Hematopoietic multipotent progenitor cell treated with erythropoietin and hydrocortisone succinate and interleukin-3 and kit ligand, for 15 days (in vitro differentiated cells): ENCODE measurements around the gene TTC28.
"Not testable (repeated sequence)": the region's sequence is repeated elsewhere in the genome, so short reads cannot be mapped to it uniquely, and the experiment has no call there.

Experiments
- DNase-seq: peaks from one replicate; pipeline ENCODE4 v3.0.0-alpha.2; 2015; ENCODE audit warnings: low spot score

TTC28 gene

GRCh38 chr22:28180804-28181731 lies 498.6 kb downstream of the TTC28 start:
- DNase-seq: no peak

- no peak for DNase-seq
Measured at GRCh38 chr22:28179392-28179791, 500.2 kb downstream of the TTC28 start.

DNA sequence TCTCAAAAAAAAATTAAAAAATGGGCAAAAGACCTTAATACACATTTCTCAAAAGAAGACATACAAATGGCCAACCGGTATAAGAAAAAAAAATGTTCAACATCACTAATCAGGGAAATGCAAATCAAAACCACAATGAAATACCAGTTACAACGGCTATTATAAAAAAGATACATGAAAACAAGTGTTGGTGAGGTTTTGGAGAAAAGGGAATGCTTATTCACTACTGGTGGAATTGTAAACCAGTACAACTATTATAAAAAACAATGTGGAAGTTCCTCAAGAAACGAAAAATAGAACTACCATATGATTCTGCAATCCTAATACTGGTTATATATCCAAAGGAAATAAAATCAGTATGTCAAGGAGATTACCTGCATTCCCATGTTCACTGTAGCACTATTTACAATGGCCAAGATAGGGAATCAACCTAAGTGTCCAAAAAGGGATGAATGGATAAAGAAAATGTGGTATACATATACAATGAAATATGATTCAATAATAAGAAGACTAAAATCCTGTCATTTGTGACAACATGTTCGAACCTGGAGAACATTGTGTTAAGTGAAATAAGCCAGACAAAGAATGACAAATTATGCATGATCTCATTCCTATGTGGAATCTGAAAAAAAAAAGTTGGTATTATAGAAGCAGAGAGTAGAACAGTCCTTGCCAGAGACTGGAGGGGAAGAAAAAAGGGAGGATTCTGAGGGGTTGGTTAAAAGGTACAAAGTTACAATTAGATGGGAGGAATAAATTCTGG lies 503.7 kb downstream of the TTC28 start:
- DNase-seq: no peak

DNA sequence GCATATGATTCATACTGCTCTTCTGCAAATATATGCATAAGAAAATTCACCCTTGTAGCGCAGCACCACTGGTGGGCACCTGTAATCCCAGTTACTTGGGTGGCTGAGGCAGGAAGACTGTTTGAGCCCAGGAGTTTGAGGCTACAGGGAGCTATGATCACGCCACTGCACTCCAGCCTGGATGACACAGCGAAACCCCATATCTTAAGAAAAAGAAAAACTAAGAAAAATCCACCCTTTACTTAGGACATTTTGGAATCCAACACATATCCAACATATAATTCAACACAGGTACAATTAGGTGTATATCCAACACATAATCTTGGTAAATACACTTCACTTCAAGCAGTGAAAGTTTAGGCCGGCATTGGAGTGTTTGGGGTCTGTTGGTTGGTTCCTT lies 505.1 kb downstream of the TTC28 start:
- no peak for DNase-seq

- DNase-seq: no peak
Measured at GRCh38 chr22:28172892-28173670, 506.6 kb downstream of the TTC28 start.

DNA sequence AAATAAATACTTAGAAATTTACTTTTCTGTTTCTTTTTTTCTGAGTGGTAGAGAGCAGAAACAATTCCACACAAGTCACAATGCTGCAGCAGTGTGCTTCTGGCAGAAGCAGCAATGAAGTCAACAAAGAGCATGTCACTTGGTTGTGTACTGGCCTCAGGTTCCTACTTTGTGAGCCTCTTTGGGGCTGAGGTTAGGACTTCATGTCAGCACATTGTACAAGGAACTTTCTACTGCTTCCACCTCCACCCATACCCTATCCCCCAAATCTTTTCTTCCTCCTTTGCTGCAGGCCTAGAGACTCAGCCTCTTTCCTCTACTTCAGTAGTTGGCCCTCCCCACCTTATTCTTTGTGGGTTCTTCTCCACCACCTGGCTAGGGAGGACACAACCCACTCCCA lies 507.9 kb downstream of the TTC28 start:
- no peak for DNase-seq

DNA sequence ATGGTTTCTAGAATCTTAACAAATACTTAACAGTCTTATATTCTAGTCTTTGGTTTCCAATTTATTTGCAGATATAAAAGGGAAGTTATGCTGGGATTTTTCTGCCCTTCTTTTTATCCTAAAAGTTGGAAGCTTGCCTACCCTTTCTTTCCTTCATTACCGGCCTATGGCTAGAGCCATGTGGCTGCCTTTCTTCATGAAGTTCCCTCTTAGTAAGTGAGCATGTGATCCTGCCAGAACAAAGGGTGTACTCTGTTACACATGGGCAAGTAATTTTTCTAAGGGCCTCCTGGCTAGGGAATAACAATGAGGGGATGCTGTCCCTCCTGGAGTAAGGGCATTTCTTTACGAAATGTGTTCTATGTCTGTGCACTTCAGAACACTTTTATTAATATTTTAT lies 508.5 kb downstream of the TTC28 start:
- no peak for DNase-seq

GRCh38 chr22:28169314-28169713 lies 510.3 kb downstream of the TTC28 start:
- DNase-seq: not testable (repeated sequence)

GRCh38 chr22:28155808-28156207 lies 523.8 kb downstream of the TTC28 start:
- DNase-seq: no peak

DNA sequence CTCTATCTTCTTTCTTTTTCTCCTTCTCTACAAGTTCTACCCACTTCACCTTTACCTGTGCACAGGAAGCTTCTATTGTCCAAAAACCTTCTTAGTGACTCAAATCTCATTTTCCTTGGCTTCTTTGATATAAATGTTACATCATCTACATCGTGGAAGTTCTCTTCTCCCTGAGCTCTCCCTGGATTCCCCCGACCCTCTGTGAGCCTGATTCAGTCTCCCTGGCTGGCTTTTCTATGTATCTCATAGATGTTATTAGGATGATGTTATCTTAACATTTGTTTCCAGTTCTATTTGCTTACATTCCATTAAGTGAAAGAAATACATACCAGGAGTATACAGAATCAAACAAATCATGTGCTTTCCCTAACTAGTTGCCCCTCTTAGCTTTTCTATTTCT lies 524.8 kb downstream of the TTC28 start:
- no peak for DNase-seq

- DNase-seq: no peak
Measured at GRCh38 chr22:28151151-28151816, 528.4 kb downstream of the TTC28 start.

GRCh38 chr22:28148816-28149465 lies 530.7 kb downstream of the TTC28 start:
- DNase-seq: no peak

DNA sequence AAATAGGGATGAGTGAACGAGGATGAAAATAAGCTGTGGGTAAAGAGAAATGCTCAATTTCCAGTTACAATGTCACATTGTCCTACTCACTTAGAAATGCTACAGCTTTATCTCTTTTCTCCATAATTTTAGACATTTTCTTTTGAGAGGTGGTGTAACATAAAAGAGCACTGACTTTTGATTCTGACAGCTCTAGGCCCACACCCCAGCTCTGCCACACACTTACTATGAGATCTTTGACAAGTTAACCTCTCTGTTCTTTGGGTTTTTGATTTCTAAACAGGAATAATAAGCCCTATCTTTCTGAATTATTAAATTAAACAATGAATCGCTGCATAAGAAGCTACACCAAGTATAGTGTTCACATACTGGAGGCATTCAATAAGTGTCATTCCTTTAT lies 532.2 kb downstream of the TTC28 start:
- no peak for DNase-seq

DNA sequence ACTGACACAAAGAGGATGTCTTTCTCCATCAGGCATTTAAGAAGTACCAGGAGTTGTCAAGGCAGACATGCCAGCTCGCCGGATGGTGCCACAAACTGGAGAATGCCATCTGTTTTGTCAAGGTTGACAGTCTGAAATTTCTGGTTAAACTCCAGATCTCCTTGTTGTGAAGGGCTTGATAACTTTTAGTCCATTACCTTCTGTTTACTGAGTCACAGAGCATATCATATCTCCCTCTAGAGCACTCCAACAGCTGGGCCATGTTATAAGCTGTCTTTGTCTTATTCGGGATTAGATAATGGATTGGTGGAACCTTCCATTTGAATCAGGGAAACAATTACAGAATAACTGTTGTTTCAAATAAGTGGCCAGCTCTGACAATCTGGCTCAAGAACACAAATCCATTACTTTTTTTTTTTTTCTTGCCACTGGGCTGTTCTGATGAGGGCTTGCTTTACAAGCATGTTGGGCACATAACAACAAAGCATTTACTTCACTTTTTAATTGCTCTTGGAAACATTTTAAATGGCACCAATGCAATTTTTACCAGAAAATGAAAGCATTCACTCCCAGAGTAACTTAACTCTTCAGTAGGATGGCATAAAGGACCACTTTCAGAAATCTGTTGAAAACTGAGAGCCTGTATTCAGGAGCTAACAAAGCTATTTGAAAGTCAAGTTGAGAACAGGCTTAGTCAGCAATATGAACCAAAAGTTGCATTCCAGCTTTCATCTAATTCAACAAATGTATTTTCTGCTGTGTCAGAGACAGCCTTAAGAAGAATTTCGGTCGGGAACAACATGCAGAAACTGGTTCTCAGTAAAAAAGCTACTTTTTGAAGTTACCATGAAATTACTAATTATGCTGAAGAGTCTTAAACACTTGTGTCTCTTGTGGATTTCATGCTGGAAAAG lies 533.0 kb downstream of the TTC28 start:
- DNase-seq: no peak

DNA sequence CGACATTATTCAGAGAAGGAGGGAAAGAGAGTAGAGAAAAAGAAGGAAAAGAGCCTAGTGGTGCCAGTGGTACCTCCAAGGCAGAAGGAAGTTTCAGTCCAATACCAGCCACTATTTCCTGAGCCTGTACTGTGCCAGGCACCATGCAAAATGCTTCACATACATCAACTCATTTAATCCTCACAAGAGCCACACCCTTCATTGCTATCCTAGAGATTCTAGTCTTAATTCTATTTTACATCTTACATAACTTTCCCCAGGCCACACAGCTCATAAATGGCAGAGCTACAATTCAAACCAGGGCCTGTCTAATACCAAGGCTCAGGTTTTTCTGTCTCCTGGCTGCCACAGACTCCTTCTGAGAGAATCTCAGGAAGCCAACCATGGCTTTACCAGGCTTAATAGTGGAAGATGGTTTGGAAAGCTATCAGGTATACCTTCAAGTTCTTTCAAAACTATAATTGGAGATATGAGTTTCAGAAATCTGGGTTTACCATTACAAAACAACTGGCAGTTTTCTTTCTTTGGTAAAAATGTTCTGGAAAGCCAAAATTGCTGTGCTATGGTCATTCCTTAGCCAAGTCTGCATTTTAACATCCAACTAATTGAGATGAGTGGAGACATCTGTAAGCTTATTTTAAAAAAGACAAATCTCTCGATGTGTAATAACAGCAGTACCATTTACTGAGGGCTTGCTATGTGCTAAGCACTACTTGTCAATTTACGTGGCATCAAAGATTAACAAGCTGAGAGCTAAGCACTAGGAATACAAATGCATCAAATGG lies 535.5 kb downstream of the TTC28 start:
- no peak for DNase-seq

DNA sequence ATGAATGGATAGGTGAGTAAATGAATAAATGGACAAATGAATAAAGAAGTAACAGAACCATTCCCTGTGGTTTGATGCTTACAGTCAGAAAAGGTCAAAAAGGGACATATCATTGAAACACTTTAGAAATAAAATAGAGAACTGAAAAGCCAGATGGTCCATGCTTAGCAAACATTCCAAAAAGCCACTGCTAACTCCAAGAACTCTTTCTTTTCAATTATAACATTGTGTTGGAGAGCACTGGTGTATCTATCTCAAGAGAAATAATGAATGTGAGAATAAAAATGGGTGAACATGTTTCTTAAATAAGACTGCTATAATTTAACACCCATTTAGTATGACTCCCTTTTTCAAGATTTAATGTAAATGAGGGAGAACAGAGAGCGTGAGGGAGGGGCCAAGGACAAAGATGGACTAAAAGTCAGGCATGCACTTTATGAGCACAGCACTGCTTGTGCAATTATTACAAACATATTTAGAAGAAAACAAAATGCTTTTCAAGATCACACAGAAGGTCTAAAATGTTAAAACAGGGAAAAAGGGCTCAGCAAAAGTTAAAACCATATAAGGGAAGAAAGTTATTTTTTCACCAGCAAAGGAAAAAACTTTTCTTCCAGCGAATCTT lies 536.3 kb downstream of the TTC28 start:
- no peak for DNase-seq

DNA sequence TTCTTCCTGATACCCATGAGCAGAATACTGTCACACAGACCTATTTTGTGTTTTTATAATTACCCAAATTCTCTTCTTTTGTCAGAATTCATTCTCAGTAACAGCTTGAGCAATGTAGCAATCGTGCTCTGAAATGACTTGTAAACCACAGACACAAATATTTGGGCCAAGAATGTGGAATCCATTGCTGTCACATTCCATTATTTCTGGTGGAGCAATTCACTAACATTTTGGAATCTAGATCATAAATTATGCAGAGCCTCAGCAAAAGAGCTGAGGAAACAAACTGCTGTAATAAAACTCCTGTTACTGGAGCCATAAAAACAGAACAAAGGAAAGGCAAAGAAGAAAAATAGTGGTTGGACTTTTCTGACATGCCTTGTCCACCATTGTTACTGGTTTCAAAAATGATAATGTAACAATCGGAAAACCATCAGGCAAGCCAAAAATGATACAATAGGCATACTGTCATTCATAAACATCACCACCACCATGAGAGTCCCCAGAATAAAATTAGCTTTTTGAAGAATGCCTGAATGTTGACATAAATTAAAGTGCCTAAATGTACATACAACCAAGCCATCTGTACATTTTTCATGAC lies 537.2 kb downstream of the TTC28 start:
- no peak for DNase-seq

DNA sequence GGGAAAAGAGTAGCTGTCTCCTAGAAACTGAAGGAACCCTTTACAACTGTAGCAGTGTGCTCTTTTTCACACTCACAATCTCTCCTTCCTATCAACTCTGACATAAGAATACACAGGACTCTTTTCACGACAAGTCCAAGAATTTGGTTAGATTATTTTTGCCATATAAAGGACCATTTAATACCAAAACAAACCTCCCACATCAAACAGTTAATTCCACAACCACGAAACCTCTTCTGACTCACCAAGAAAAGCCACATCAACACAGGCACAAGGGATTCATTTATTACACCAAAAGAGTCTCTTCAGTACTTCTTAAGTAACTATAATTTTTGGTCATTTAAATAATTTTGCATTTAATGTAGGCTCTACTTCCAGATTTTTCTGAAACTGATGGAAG lies 538.0 kb downstream of the TTC28 start:
- no peak for DNase-seq

DNA sequence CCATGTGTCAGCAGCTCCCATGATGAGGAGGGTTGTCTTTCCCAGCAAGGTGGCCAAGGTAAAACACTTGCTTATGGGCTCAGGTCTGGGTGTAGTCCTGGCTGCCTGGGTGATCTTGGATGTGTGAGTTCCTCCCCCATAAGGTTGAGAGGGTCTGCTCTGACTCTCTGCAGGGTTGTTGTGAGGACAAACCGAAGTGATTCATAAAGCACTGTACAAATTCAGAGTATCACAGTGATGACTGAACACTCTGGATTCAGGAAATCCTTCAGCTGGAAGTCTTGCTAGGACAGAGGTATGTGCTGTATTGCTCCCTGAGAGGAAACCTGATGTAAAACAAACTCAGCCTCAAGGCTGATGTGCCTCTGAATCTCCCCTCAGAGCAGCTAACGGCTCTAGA lies 539.7 kb downstream of the TTC28 start:
- DNase-seq: no peak
